ENCODE results near the gene ABHD14A.

The ABHD14A gene

DNA sequence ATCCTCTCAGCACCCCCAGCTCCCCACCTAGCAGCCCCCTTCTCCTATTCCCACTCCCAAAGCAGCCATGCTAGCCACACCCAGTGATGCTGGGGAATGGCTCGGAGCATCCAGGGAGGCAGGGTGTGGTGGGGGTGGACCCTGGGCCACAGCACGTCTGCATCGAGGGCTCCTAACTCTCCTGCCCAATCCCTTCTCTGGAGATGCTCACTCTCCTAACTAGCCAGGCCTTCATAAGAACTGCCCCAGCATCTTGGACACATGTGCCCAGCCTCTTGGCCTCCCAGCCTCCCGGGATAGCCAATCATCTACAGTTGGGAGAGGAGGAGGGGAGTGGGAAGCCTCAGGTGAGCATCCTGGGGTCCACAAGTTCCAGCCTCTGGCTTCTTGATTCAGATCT is 10.3 kb upstream of the ABHD14A start:
- Histone ChIP-seq H3K27ac (no peak overlapping the region), H3K9me3 (ENCODE audit: low read depth, low read length) (no peaks in the 10 kb centered on the region), H3K9ac (ENCODE audit: insufficient read length) (no peak overlapping the region), H3K4me3 (no peak overlapping the region), H3K36me3 (ENCODE audit: insufficient read depth, low read length) (no peaks in the 10 kb centered on the region)
- TF ChIP-seq EZH2 (IDR thresholded peaks at IDR 0.05) (no peak), FOXP2 (optimal IDR thresholded peaks at IDR 0.05; ENCODE audit: control extremely low read depth, extremely low read length, insufficient read depth) (no peak), POLR2AphosphoS5 (IDR thresholded peaks at IDR 0.05; ENCODE audit: borderline replicate concordance, low read depth, low read length) (no peak)
- no peak for DNase-seq (ENCODE audit: low read depth, low spot score)

GRCh38 chr3:51966016-51966415 is 8.8 kb upstream of the ABHD14A start:
- Histone ChIP-seq H3K4me3 (no peak overlapping the region), H3K9me3 (ENCODE audit: low read depth, low read length) (no peaks in the 10 kb centered on the region), H3K9ac (ENCODE audit: insufficient read length) (no peak overlapping the region), H3K27ac (no peak overlapping the region), H3K36me3 (ENCODE audit: insufficient read depth, low read length) (no peaks in the 10 kb centered on the region)
- no peak for DNase-seq (ENCODE audit: low read depth, low spot score)
- TF ChIP-seq FOXP2 (optimal IDR thresholded peaks at IDR 0.05; ENCODE audit: control extremely low read depth, extremely low read length, insufficient read depth) (no peak), POLR2AphosphoS5 (IDR thresholded peaks at IDR 0.05; ENCODE audit: borderline replicate concordance, low read depth, low read length) (no peak), EZH2 (IDR thresholded peaks at IDR 0.05) (no peak)

DNA sequence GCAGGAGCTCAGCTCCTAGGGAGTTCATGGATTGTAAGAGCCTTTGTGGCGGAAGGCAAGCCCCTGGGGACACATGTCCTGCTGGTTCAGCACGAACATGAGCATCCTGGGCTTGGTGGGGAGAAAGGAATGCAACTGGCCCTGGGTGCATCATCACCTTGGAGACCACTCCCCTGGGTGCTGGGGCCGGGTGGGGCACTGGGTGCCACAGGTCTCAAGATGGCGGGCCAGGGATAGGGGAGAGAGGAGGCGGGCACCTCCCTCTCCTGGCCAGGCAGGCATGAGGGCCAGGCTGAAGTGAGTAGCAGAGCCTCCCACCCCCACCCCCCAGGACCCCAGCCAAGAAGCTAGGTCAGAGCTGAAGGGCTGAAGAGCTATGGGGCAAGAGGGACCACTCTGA is 8.4 kb upstream of the ABHD14A start:
- DNase-seq (ENCODE audit: low read depth, low spot score), result no peak
- TF ChIP-seq FOXP2 (optimal IDR thresholded peaks at IDR 0.05; ENCODE audit: control extremely low read depth, extremely low read length, insufficient read depth), result no peak
- no peak for TF ChIP-seq POLR2AphosphoS5 (IDR thresholded peaks at IDR 0.05; ENCODE audit: borderline replicate concordance, low read depth, low read length)
- no peak for TF ChIP-seq EZH2 (IDR thresholded peaks at IDR 0.05)
- H3K9me3 ChIP-seq (ENCODE audit: low read depth, low read length), result no peaks in the 10 kb centered on the region
- peak overlapping the region; percentile 75 for H3K4me3 ChIP-seq
- no peak overlapping the region for H3K27ac ChIP-seq
- H3K36me3 ChIP-seq (ENCODE audit: insufficient read depth, low read length), result no peaks in the 10 kb centered on the region
- H3K9ac ChIP-seq (ENCODE audit: insufficient read length), result no peak overlapping the region

DNA sequence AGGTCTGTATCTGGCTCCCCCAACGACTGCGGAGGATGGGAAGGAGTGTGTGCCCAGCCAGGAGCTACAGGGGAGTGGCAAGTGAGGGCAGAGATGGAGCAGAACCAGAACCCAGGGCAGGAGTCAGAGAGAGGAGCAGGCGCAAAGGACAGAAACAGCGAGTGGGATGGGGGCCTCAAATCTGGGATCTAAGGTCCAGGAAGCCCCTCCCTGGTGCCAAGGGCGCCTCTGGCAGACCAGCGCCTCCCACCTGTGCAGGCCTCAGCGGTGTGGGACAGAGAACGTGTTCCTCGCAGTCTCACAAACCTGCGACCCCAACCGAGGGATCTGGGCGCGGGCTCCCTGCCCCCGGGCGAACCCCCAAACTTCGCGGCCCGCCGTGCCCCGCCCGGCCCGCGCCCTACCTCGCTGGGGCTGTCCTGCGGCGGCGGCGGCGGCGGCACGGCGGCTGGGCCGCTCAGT is 7.9 kb upstream of the ABHD14A start:
- Histone ChIP-seq H3K27ac (no peak overlapping the region), H3K9ac (ENCODE audit: insufficient read length) (no peak overlapping the region), H3K9me3 (ENCODE audit: low read depth, low read length) (no peaks in the 10 kb centered on the region), H3K36me3 (ENCODE audit: insufficient read depth, low read length) (no peaks in the 10 kb centered on the region), H3K4me3 (peak overlapping the region; percentile 75)
- no peak for DNase-seq (ENCODE audit: low read depth, low spot score)
- TF ChIP-seq EZH2 (IDR thresholded peaks at IDR 0.05), result no peak
- TF ChIP-seq POLR2AphosphoS5 (IDR thresholded peaks at IDR 0.05; ENCODE audit: borderline replicate concordance, low read depth, low read length), result no peak
- no peak for TF ChIP-seq FOXP2 (optimal IDR thresholded peaks at IDR 0.05; ENCODE audit: control extremely low read depth, extremely low read length, insufficient read depth)

GRCh38 chr3:51967384-51968169 is 7.3 kb upstream of the ABHD14A start, which contains the start of gene PCBP4:
Gene PCBP4, minus strand, starts transcription at chr3:51967454. Its CDS starts 6,214 bp downstream, at chr3:51961240.
- H3K27ac ChIP-seq, result no peak within 1 kb of the TSS
- no peaks in the 10 kb centered on the region for H3K36me3 ChIP-seq (ENCODE audit: insufficient read depth, low read length)
- no peak for DNase-seq (ENCODE audit: low read depth, low spot score)
- no peak for TF ChIP-seq EZH2 (IDR thresholded peaks at IDR 0.05)
- TF ChIP-seq FOXP2 (optimal IDR thresholded peaks at IDR 0.05; ENCODE audit: control extremely low read depth, extremely low read length, insufficient read depth), result no peak
- peak; percentile 44; the same call in 1 of the 2 replicates for TF ChIP-seq POLR2AphosphoS5 (IDR thresholded peaks at IDR 0.05; ENCODE audit: borderline replicate concordance, low read depth, low read length)
- H3K9me3 ChIP-seq (ENCODE audit: low read depth, low read length), result no peaks in the 10 kb centered on the region
- H3K9ac ChIP-seq (ENCODE audit: insufficient read length), result peak within 1 kb of the TSS; percentile 59
- H3K4me3 ChIP-seq, result peak within 1 kb of the TSS; percentile 77

- no peaks in the 10 kb centered on the region for H3K36me3 ChIP-seq (ENCODE audit: insufficient read depth, low read length)
- H3K4me3 ChIP-seq, result peak overlapping the region; percentile 77
- DNase-seq (ENCODE audit: low read depth, low spot score), result no peak
- TF ChIP-seq EZH2 (IDR thresholded peaks at IDR 0.05), result no peak
- TF ChIP-seq POLR2AphosphoS5 (IDR thresholded peaks at IDR 0.05; ENCODE audit: borderline replicate concordance, low read depth, low read length), result peak; percentile 22; the same call in 1 of the 2 replicates
- TF ChIP-seq FOXP2 (optimal IDR thresholded peaks at IDR 0.05; ENCODE audit: control extremely low read depth, extremely low read length, insufficient read depth), result no peak
- H3K27ac ChIP-seq, result no peak overlapping the region
- H3K9me3 ChIP-seq (ENCODE audit: low read depth, low read length), result no peaks in the 10 kb centered on the region
- peak overlapping the region; percentile 59 for H3K9ac ChIP-seq (ENCODE audit: insufficient read length)
These were observed 6.6 kb upstream of the ABHD14A start for GRCh38 chr3:51968170-51968775.

- no peak for DNase-seq (ENCODE audit: low read depth, low spot score)
- no peak overlapping the region for H3K27ac ChIP-seq
- no peak overlapping the region for H3K9ac ChIP-seq (ENCODE audit: insufficient read length)
- no peaks in the 10 kb centered on the region for H3K36me3 ChIP-seq (ENCODE audit: insufficient read depth, low read length)
- 0 out of 2 replicates have a peak overlapping the region, but pooled peaks have one; percentile 25 for H3K4me3 ChIP-seq
- no peak; the same call in 1 of the 2 replicates for TF ChIP-seq POLR2AphosphoS5 (IDR thresholded peaks at IDR 0.05; ENCODE audit: borderline replicate concordance, low read depth, low read length)
- no peak for TF ChIP-seq FOXP2 (optimal IDR thresholded peaks at IDR 0.05; ENCODE audit: control extremely low read depth, extremely low read length, insufficient read depth)
- no peak for TF ChIP-seq EZH2 (IDR thresholded peaks at IDR 0.05)
- H3K9me3 ChIP-seq (ENCODE audit: low read depth, low read length), result no peaks in the 10 kb centered on the region
These were observed 5.8 kb upstream of the ABHD14A start for GRCh38 chr3:51968883-51969678.

DNA sequence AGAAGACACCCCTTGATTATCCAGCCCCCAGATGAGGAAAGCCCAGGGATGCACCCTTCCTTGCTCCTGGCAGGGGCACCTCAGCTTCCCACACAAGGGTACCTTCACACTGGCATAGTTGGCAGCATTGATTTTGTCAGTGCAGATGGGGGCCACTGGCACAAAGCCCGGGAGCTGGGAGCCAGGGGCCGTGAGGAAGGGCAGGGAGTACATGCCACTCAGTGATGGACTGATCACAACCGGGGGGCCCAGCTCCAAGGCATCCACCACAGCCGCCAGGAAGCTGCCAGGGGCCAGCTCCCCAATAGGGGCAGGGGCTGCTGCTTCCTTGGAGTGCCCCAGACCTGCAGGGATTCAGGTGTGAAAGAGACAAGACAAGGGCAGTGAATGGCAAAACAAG is 5.0 kb upstream of the ABHD14A start:
- H3K27ac ChIP-seq, result no peak overlapping the region
- H3K9me3 ChIP-seq (ENCODE audit: low read depth, low read length), result no peaks in the 10 kb centered on the region
- DNase-seq (ENCODE audit: low read depth, low spot score), result no peak
- H3K36me3 ChIP-seq (ENCODE audit: insufficient read depth, low read length), result no peaks in the 10 kb centered on the region
- no peak for TF ChIP-seq POLR2AphosphoS5 (IDR thresholded peaks at IDR 0.05; ENCODE audit: borderline replicate concordance, low read depth, low read length)
- no peak for TF ChIP-seq EZH2 (IDR thresholded peaks at IDR 0.05)
- no peak for TF ChIP-seq FOXP2 (optimal IDR thresholded peaks at IDR 0.05; ENCODE audit: control extremely low read depth, extremely low read length, insufficient read depth)
- H3K9ac ChIP-seq (ENCODE audit: insufficient read length), result no peak overlapping the region
- H3K4me3 ChIP-seq, result no peak overlapping the region

Measured in SK-N-MC (cell line).